Breast epithelium (tissue), 3 donors: ENCODE measurements around the gene SPTBN1.

Experiments used
- CTCF ChIP-seq, 3 donors: fragments of 450-650 bp; IDR thresholded peaks; one replicate each; pipeline ENCODE4 v1.5.1; 2016 to 2017; ENCODE audit warnings: antibody characterized with exemption in 3 of 3, mild to moderate bottlenecking in 3 of 3, moderate library complexity in 3 of 3
- POLR2A ChIP-seq: fragments of 450-650 bp; IDR thresholded peaks from one replicate; pipeline ENCODE4 v1.6.1; 2016; ENCODE audit warnings: antibody characterized with exemption, mild to moderate bottlenecking, moderate library complexity

GRCh38 chr2:54720563-54720962 is 264.4 kb downstream of the SPTBN1 start:
- TF ChIP-seq CTCF (IDR thresholded peaks at IDR 0.05) (no peak), POLR2A (no peak)
